ENCODE measurements around the gene SLC35B2.

DNA sequence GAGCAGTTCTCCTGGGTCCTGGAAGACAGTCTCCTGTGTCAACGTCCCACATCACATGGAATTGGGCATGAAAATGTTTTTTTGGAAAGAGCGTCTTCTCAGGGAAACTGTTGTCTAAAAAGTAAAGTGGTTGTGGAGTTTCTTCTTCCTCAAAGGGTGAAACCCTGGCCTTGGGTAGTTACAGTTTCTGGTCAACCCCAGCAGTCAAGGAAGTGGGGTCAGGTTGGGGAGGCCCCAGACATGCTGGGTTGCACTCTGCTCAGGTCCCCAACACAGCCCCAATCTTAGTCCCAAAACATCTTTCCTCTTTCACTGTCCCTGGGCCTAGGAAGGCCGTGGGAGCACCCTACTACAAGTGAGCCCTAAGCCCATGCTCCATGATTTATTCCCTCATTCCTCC is 9.0 kb upstream of the SLC35B2 start:
- TF ChIP-seq KLF9 (tag by site-specific recombination; IDR thresholded peaks at IDR 0.05; ENCODE audit: low read depth): no peak
- TF ChIP-seq MZF1 (tag by site-specific recombination; IDR thresholded peaks at IDR 0.05; ENCODE audit: borderline replicate concordance): no peak
- no peak for TF ChIP-seq ZBTB7A (tag by site-specific recombination; IDR thresholded peaks at IDR 0.05; ENCODE audit: low read depth)
- no peak for TF ChIP-seq ZNF777 (tag by site-specific recombination; IDR thresholded peaks at IDR 0.05; ENCODE audit: borderline replicate concordance)
- TF ChIP-seq ZNF223 (tag by site-specific recombination; IDR thresholded peaks at IDR 0.05): no peak
- TF ChIP-seq ZNF146 (tag by site-specific recombination; IDR thresholded peaks at IDR 0.05): no peak
- TF ChIP-seq, protein P1, sequence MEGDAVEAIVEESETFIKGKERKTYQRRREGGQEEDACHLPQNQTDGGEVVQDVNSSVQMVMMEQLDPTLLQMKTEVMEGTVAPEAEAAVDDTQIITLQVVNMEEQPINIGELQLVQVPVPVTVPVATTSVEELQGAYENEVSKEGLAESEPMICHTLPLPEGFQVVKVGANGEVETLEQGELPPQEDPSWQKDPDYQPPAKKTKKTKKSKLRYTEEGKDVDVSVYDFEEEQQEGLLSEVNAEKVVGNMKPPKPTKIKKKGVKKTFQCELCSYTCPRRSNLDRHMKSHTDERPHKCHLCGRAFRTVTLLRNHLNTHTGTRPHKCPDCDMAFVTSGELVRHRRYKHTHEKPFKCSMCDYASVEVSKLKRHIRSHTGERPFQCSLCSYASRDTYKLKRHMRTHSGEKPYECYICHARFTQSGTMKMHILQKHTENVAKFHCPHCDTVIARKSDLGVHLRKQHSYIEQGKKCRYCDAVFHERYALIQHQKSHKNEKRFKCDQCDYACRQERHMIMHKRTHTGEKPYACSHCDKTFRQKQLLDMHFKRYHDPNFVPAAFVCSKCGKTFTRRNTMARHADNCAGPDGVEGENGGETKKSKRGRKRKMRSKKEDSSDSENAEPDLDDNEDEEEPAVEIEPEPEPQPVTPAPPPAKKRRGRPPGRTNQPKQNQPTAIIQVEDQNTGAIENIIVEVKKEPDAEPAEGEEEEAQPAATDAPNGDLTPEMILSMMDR (tag by site-specific recombination; IDR thresholded peaks at IDR 0.05): no peak

Data from HEK293 (cell line).